Fibroblast of lung (primary cell): Measurements from ENCODE around the gene SERINC5. TPM values are rescaled to one million over a fixed set of nuclear protein-coding genes. Genes with fewer than 3 reads are reported as not detected.

Experiments used
- DNase-seq, 2 donors: peaks; one replicate each; pipeline versions ENCODE4 v3.0.0 to v3.0.0-alpha.2; 2010; ENCODE audit warnings: low read depth in 2 of 2
- H2AFZ ChIP-seq: 2 replicates; pipeline ENCODE4 v1.5.1; 2012; ENCODE audit warnings: low read length, control low read depth, inconsistent platforms
- H3K27ac ChIP-seq: 2 replicates; pipeline ENCODE4 v1.5.1; 2011; ENCODE audit warnings: low read length, control low read depth; ENCODE audit not compliant: insufficient read depth
- H3K27me3 ChIP-seq: 2 replicates; pipeline ENCODE4 v1.5.1; 2011; ENCODE audit warnings: mild to moderate bottlenecking, low read length; ENCODE audit not compliant: control insufficient read depth, insufficient read depth
- H3K36me3 ChIP-seq: 2 replicates; pipeline ENCODE4 v1.5.1; 2011; ENCODE audit warnings: low read length; ENCODE audit not compliant: control insufficient read depth, insufficient read depth
- H3K4me1 ChIP-seq: 2 replicates; pipeline ENCODE4 v1.5.1; 2011; ENCODE audit warnings: low read length; ENCODE audit not compliant: control insufficient read depth, insufficient read depth; ENCODE audit errors: extremely low read depth
- H3K4me2 ChIP-seq: 2 replicates; pipeline ENCODE4 v1.5.1; 2011; ENCODE audit warnings: low read length, control low read depth; ENCODE audit not compliant: insufficient read depth; ENCODE audit errors: extremely low read depth
- H3K4me3 ChIP-seq, 4 experiments: fragments of 200-600 bp in 1 of 4; sonication (generic) in 1 of 4; replicated peaks in 1 of 4; 2 replicates each; pipeline ENCODE4 v1.5.1; 2011 to 2016; ENCODE audit warnings: low read length in 4 of 4, low read depth in 3 of 4, mild to moderate bottlenecking in 3 of 4, control low read depth in 2 of 4, inconsistent platforms in 1 of 4, mixed read lengths in 1 of 4; ENCODE audit not compliant: insufficient read depth in 1 of 4; ENCODE audit errors: control extremely low read depth in 1 of 4
- H3K79me2 ChIP-seq: 2 replicates; pipeline ENCODE4 v1.5.1; 2012; ENCODE audit warnings: mild to moderate bottlenecking, low read length, inconsistent platforms; ENCODE audit not compliant: control insufficient read depth, insufficient read depth
- H3K9ac ChIP-seq: 2 replicates; pipeline ENCODE4 v1.5.1; 2011; ENCODE audit warnings: mild to moderate bottlenecking, low read length, control low read depth; ENCODE audit not compliant: insufficient read depth
- H3K9me3 ChIP-seq: 2 replicates; pipeline ENCODE4 v1.5.1; 2012; ENCODE audit warnings: low read depth, low read length; ENCODE audit not compliant: control insufficient read depth, insufficient read depth
- H4K20me1 ChIP-seq: 2 replicates; pipeline ENCODE4 v1.5.1; 2011; ENCODE audit warnings: low read length; ENCODE audit not compliant: control insufficient read depth, insufficient read depth; ENCODE audit errors: extremely low read depth
- CTCF ChIP-seq, 2 donors: IDR thresholded peaks in 1 of 2; conservative IDR thresholded peaks in 1 of 2; 1 replicate in 1 of 2; 2 replicates in 1 of 2; pipeline ENCODE4 v1.5.1; 2011 to 2012; ENCODE audit warnings: low read length in 2 of 2, control low read depth in 1 of 2, inconsistent platforms in 1 of 2, low read depth in 1 of 2, mild to moderate bottlenecking in 1 of 2
- EZH2 ChIP-seq: IDR thresholded peaks from 2 replicates; pipeline ENCODE4 v1.5.1; 2012; ENCODE audit warnings: low read length, control low read depth, mild to moderate bottlenecking; ENCODE audit errors: missing control alignments
- polyA plus RNA-seq, 2 donors: library from polyadenylated mRNA; depleted of rRNA in 1 of 2; stranded (reverse) in 1 of 2; unstranded in 1 of 2; fragments of >200 nt; gene quantifications; 2 replicates each; pipeline ENCODE4 v1.2.1, GENCODE V29; 2011 to 2012; ENCODE audit warnings: missing spikeins in 1 of 2
- total RNA-seq: library from RNA; depleted of rRNA; stranded (reverse); fragments of >200 nt; gene quantifications from 2 replicates; pipeline ENCODE4 v1.2.1, GENCODE V29; 2014

SERINC5 gene
- total and polyA plus RNA-seq, 2 donors (not counting 1 experiment from before 2014, with no cell fraction given), result 9.5 to 10.9 TPM

DNA sequence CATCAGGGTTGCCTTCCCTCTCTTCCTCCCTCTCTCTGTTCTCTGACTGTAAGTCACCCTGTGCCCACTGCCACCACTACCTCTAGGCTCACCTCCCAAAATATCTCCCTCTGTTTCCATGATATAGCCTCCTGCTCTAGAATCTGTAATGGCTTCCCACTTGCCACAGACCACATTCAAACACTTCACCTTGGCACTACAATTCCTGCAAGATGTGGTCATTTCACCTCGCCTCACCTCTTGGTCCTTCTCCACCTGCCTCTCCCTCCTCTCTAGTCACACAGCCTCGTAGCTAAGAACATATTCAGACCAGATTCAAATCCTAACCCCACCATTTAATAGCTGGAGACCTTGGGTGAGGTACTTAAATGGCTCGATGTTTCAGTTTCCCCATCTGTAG, 56.9 kb downstream of the SERINC5 start:
- Histone ChIP-seq H4K20me1 (no peaks in the 10 kb centered on the region), H3K27me3 (no peaks in the 10 kb centered on the region), H3K79me2 (no peaks in the 10 kb centered on the region), H3K36me3 (no peaks in the 10 kb centered on the region), H3K9ac (no peak overlapping the region), H2AFZ (no peak overlapping the region), H3K9me3 (no peaks in the 10 kb centered on the region), H3K4me2 (no peak overlapping the region), H3K27ac (no peak overlapping the region), H3K4me3 (no peak overlapping the region), H3K4me1 (no peaks in the 10 kb centered on the region)
- no peak for DNase-seq
- no peak for TF ChIP-seq EZH2
- TF ChIP-seq CTCF (conservative IDR thresholded peaks at IDR 0.05 in 1 of 2, IDR thresholded peaks at IDR 0.05 in 1 of 2; ENCODE audit: low read depth in 1 of 2, low read length in 2 of 2), result no peak

GRCh38 chr5:80198399-80198798, 57.4 kb downstream of the SERINC5 start:
- H3K9me3 ChIP-seq, result no peaks in the 10 kb centered on the region
- H2AFZ ChIP-seq, result no peak overlapping the region
- peak in 1 of 2 donors; percentile 53 for DNase-seq
- no peaks in the 10 kb centered on the region for H4K20me1 ChIP-seq
- no peaks in the 10 kb centered on the region for H3K27me3 ChIP-seq
- H3K4me3 ChIP-seq, result no peak overlapping the region
- TF ChIP-seq EZH2 (no peak), CTCF (conservative IDR thresholded peaks at IDR 0.05 in 1 of 2, IDR thresholded peaks at IDR 0.05 in 1 of 2; ENCODE audit: low read depth in 1 of 2, low read length in 2 of 2) (no peak)
- H3K9ac ChIP-seq, result no peak overlapping the region
- H3K4me1 ChIP-seq, result peaks cover 1% of the 10 kb centered on the region
- no peaks in the 10 kb centered on the region for H3K36me3 ChIP-seq
- no peak overlapping the region for H3K27ac ChIP-seq
- no peaks in the 10 kb centered on the region for H3K79me2 ChIP-seq
- no peak overlapping the region for H3K4me2 ChIP-seq

GRCh38 chr5:80195837-80196400, 59.9 kb downstream of the SERINC5 start:
- no peak for DNase-seq
- H3K79me2 ChIP-seq, result no peaks in the 10 kb centered on the region

More at GRCh38 chr5:80195837-80196400, 59.9 kb downstream of the SERINC5 start:
- Histone ChIP-seq H4K20me1 (no peaks in the 10 kb centered on the region), H3K4me3 (no peak overlapping the region), H3K4me2 (no peak overlapping the region), H3K9me3 (no peaks in the 10 kb centered on the region), H3K36me3 (no peaks in the 10 kb centered on the region), H3K9ac (no peak overlapping the region), H3K27ac (no peak overlapping the region), H2AFZ (no peak overlapping the region), H3K4me1 (peaks cover 7% of the 10 kb centered on the region), H3K27me3 (no peaks in the 10 kb centered on the region)
- TF ChIP-seq EZH2, result no peak
- TF ChIP-seq CTCF (conservative IDR thresholded peaks at IDR 0.05 in 1 of 2, IDR thresholded peaks at IDR 0.05 in 1 of 2; ENCODE audit: low read depth in 1 of 2, low read length in 2 of 2), result no peak
